Left ventricle myocardium inferior (tissue), 1 donor: ENCODE results near the gene C11orf68. TPM values are rescaled to one million over a fixed set of nuclear protein-coding genes. Genes with fewer than 3 reads are reported as not detected.

Experiments
- DNase-seq: peaks from one replicate; pipeline ENCODE4 v3.0.0-alpha.2; 2020
- H3K27ac ChIP-seq: fragments of 200-600 bp; replicated peaks from 2 replicates; pipeline ENCODE4 v1.8.0; 2021
- H3K27me3 ChIP-seq: fragments of 200-600 bp; 2 replicates; pipeline ENCODE4 v1.8.0; 2021; ENCODE audit warnings: low read depth
- H3K36me3 ChIP-seq: fragments of 200-600 bp; 2 replicates; pipeline ENCODE4 v1.8.0; 2021
- H3K4me1 ChIP-seq: fragments of 200-600 bp; 2 replicates; pipeline ENCODE4 v1.8.0; 2021
- H3K4me3 ChIP-seq: fragments of 200-600 bp; 2 replicates; pipeline ENCODE4 v1.8.0; 2021; ENCODE audit warnings: mild to moderate bottlenecking, moderate library complexity
- H3K9me3 ChIP-seq: fragments of 200-600 bp; replicated peaks from 2 replicates; pipeline ENCODE4 v1.8.0; 2021
- CTCF ChIP-seq: fragments of 200-600 bp; IDR thresholded peaks from 2 replicates; pipeline ENCODE4 v1.8.0; 2021; ENCODE audit warnings: antibody characterized with exemption, mild to moderate bottlenecking, borderline replicate concordance
- intact Hi-C: fragments of 100-400 bp; cut with micrococcal nuclease; formaldehyde crosslinking; loops from one replicate; pipeline ENCODE4 v1.11.0; 2022
- total RNA-seq: library from RNA; stranded (reverse); fragmentation: NEBNext Ultra II Directional; extraction: Animal tissue kit (Norgen Biotek cat#: 25700); gene quantifications from one replicate; pipeline ENCODE4 v1.2.1, GENCODE V29; 2021
- donor health status: DM: no; HTN: yes; CAD: no; lungs with severe emphysema.

The C11orf68 gene
- total RNA-seq, 1 donor from 2014 or later: 37.3 TPM

- peaks cover 28% of the 10 kb centered on the region for H3K27me3 ChIP-seq
- intact Hi-C loops: no loop called here
- no peak overlapping the region for H3K4me3 ChIP-seq
- H3K36me3 ChIP-seq: no peaks in the 10 kb centered on the region
- no peak for DNase-seq
- H3K9me3 ChIP-seq: no peaks in the 10 kb centered on the region
- no peaks in the 10 kb centered on the region for H3K4me1 ChIP-seq
- H3K27ac ChIP-seq: no peak overlapping the region
- TF ChIP-seq CTCF: no peak
Measured at GRCh38 chr11:65946655-65947054, 27.8 kb upstream of the C11orf68 start.

DNA sequence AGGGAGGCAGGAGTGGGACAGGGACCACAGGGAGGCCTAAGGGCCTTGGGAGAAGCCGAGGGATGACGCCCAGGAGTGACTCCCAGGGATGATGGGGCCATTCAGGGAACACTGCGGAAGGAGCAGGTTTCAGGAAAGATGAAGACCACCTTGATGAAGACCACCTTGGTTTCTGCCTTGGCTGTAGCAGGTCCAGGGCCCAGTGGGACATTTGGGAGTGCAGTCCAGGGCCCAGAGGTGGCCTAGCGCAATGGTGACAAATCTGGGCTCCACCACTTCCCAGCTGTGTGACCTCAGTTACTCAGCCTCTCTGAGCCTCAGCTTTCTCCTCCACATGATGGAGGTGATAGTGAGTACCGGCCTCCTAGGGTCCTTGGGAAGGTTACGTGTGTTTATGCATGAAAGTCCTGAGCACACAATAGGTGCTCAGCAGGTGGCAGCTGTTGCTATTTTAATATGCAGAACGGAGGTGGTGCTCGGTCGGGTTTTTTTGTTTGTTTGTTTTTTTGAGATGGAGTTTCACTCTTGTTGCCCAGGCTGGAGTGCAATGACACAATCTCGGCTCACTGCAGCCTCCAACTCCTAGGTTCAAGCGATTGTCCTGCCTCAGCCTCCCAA is 27.2 kb upstream of the C11orf68 start:
- intact Hi-C loops: no loop called here
- Histone ChIP-seq H3K27ac (no peak overlapping the region), H3K9me3 (no peaks in the 10 kb centered on the region), H3K27me3 (peaks cover 34% of the 10 kb centered on the region), H3K4me3 (no peak overlapping the region), H3K4me1 (no peaks in the 10 kb centered on the region), H3K36me3 (no peaks in the 10 kb centered on the region)
- no peak for TF ChIP-seq CTCF
- DNase-seq: no peak

- peaks cover 36% of the 10 kb centered on the region for H3K27me3 ChIP-seq
- intact Hi-C loops: no loop called here
- no peaks in the 10 kb centered on the region for H3K9me3 ChIP-seq
- no peak within 1 kb of the TSS for H3K4me3 ChIP-seq
- H3K4me1 ChIP-seq: no peaks in the 10 kb centered on the region
- no peak for DNase-seq
- no peak for TF ChIP-seq CTCF
- H3K27ac ChIP-seq: no peak within 1 kb of the TSS
- H3K36me3 ChIP-seq: no peaks in the 10 kb centered on the region
Measured at GRCh38 chr11:65945430-65945911, 26.6 kb upstream of the C11orf68 start, which contains the start of gene TSGA10IP. Gene TSGA10IP, plus strand, starts transcription at chr11:65945480. Its CDS starts 196 bp downstream, at chr11:65945676.

DNA sequence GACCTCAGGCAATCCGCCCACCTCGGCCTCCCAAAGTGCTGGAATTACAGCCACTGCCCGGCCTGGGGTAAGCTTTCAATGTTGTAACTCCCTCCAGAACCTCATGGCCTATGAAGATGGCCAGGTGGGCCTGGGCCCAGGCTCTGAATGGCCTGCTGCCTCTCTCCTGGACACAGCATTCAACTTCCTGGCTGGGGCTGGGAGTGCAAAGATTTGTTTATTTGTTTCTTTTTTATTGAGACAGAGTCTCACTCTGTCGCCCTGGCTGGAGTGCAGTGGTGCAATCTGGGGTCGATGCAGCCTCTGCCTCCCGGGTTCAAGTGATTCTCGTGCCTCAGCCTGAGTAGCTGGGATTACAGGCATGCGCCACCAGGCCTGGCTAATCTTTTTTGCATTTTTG is 25.9 kb upstream of the C11orf68 start:
- Histone ChIP-seq H3K4me3 (no peak overlapping the region), H3K27ac (no peak overlapping the region), H3K27me3 (peaks cover 38% of the 10 kb centered on the region), H3K9me3 (no peaks in the 10 kb centered on the region), H3K4me1 (no peaks in the 10 kb centered on the region), H3K36me3 (no peaks in the 10 kb centered on the region)
- no peak for TF ChIP-seq CTCF
- intact Hi-C loops: no loop called here
- no peak for DNase-seq

GRCh38 chr11:65944191-65944590 is 25.3 kb upstream of the C11orf68 start:
- intact Hi-C loops: no loop called here
- Histone ChIP-seq H3K27me3 (peaks cover 38% of the 10 kb centered on the region), H3K4me1 (no peaks in the 10 kb centered on the region), H3K36me3 (no peaks in the 10 kb centered on the region), H3K4me3 (no peak overlapping the region), H3K9me3 (no peaks in the 10 kb centered on the region), H3K27ac (no peak overlapping the region)
- no peak for DNase-seq
- TF ChIP-seq CTCF: no peak
